ENCODE data around the gene POLR2I. TPM values are rescaled to one million over a fixed set of nuclear protein-coding genes. Genes with fewer than 3 reads are reported as not detected.

The POLR2I gene
- total and polyA plus RNA-seq, 9 of the 15 experiments (the other 6 are each of a cell fraction or from before 2014, with no cell fraction given): 28.0 to 283 (median 123) TPM

GRCh38 chr19:36113894-36114720 lies 568 bp downstream of the POLR2I start (continued):
- TF ChIP-seq HNRNPLL (IDR thresholded peaks at IDR 0.05; ENCODE audit: low read depth, low read length, poor library complexity, severe bottlenecking): no peak
- TF ChIP-seq ID3 (CRISPR knock-in tag; IDR thresholded peaks at IDR 0.05): no peak
- TF ChIP-seq ID3 (tag; IDR thresholded peaks at IDR 0.05): no peak
- peak; percentile 8; the same call in 1 of the 2 replicates for TF ChIP-seq GABPA (tag; conservative IDR thresholded peaks at IDR 0.05; ENCODE audit: low read depth)
- TF ChIP-seq CBFA2T3 (IDR thresholded peaks at IDR 0.05): peak; percentile 40; the same call in 1 of the 2 replicates
- TF ChIP-seq ETV5 (CRISPR knock-in tag; IDR thresholded peaks at IDR 0.05; ENCODE audit: low read depth): 0 out of 2 replicates have a peak, but pooled peaks have one; percentile 54
- peak; percentile 55 for TF ChIP-seq ZBTB40 (IDR thresholded peaks at IDR 0.05)
- TF ChIP-seq ZBTB40 (CRISPR knock-in tag; IDR thresholded peaks at IDR 0.05): no peak
- TF ChIP-seq CTCF (IDR thresholded peaks at IDR 0.05 in 2 of 3, conservative IDR thresholded peaks at IDR 0.05 in 1 of 3; ENCODE audit: insufficient read depth in 2 of 3, low read depth in 1 of 3, low read length in 3 of 3): peak; percentile 34 to 41 (median 35); a peak in 5 of 6 replicates
- no peak for TF ChIP-seq ZBTB43 (CRISPR knock-in tag; IDR thresholded peaks at IDR 0.05)
- TF ChIP-seq FOXK2 (conservative IDR thresholded peaks at IDR 0.05 in 1 of 2, IDR thresholded peaks at IDR 0.05 in 1 of 2; ENCODE audit: low read depth in 2 of 2): peak; percentile 55 to 71; a peak in 3 of 4 replicates
- peak; percentile 60 for TF ChIP-seq EGR1 (conservative IDR thresholded peaks at IDR 0.05)
- 0 out of 2 replicates have a peak, but pooled peaks have one; percentile 13 for TF ChIP-seq ELF1 (tag; IDR thresholded peaks at IDR 0.05)
- TF ChIP-seq CBFA2T2 (conservative IDR thresholded peaks at IDR 0.05): peak; percentile 20; the same call in 1 of the 2 replicates

Data from K562 (cell line).